ENCODE measurements around the gene BRCC3.
A peak's percentile ranks its signal among the peaks of the same experiment; 100 is the strongest.

The BRCC3 gene

DNA sequence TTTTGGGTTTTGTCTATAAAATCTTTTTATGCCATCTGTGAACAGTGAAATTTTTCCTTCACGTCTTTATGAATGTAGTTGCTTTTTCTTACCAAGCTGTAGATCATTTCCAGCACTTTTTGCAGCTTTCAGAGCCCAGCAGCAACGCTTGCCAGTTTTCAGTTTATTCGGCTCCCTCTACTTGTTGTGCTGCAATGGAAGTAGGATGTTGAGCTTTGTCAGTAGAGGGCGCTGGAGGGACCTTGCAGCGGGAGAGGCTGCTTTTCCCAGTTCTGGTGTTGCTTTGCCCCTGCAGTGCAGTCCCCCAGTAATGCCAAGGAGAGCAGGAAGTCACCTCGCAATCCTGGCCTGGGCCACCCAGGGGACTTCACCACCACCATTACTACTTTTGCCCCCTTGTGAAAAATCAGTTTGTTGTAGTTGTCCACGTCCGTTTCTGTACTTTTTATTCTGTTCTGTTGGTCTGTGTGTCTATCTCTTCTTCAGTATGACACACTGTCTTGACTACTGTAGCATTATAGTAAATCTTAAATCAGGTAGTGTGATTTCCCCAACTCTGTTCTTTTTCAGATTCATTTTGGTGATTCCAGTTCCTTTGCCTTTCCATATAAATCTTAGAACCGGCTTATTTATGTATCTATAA is 22.2 kb upstream of the BRCC3 start:
- DNase-seq (ENCODE audit: low read depth), result no peak
- peak; percentile 61 for TF ChIP-seq CTCF (IDR thresholded peaks at IDR 0.05; ENCODE audit: low read depth, low read length, missing control alignments)
- no peak overlapping the region for H3K4me3 ChIP-seq (ENCODE audit: low read depth, low read length)

DNA sequence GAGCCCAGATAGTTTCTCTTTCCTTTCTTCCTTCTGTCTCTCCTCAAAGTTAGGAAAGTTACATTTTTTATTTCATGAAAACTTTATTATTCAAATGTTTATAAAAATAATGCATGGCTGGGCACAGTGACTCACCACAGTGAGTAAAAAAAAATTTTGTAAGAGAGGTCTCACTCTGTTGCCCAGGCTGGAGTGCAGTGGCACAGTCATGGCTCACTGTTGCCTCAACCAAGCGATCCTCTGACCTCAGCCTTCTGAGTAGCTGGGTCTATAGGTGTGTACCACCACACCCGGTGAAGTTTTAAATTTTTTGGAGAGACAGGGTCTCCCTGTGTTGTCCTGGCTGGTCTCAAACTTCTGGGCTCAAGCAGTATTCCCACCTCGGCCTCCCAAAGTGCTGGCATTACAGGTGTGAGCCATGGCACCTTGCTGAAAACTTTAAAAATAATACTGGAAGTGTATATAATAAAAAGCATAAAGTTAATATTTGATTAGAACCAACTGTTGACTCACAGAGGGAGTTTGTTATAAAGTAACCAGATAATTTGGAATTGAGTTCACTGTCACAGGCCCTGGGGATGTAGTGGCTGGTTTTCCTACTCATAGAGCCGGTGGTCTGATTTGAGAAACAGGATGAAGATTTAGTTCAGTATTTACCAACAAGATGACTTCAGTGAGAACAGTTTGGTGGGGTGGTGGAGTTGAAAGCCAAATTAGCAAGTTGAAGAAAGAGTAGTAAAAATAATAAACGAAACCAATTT is 18.4 kb upstream of the BRCC3 start:
- DNase-seq (ENCODE audit: low read depth), result no peak
- TF ChIP-seq CTCF (IDR thresholded peaks at IDR 0.05; ENCODE audit: low read depth, low read length, missing control alignments), result no peak
- H3K4me3 ChIP-seq (ENCODE audit: low read depth, low read length), result no peak overlapping the region

GRCh38 chrX:155053656-155054055 is 17.7 kb upstream of the BRCC3 start:
- DNase-seq (ENCODE audit: low read depth), result no peak
- TF ChIP-seq CTCF (IDR thresholded peaks at IDR 0.05; ENCODE audit: low read depth, low read length, missing control alignments), result no peak
- no peak overlapping the region for H3K4me3 ChIP-seq (ENCODE audit: low read depth, low read length)

GRCh38 chrX:155054255-155054654 is 17.1 kb upstream of the BRCC3 start:
- DNase-seq (ENCODE audit: low read depth), result no peak
- H3K4me3 ChIP-seq (ENCODE audit: low read depth, low read length), result no peak overlapping the region
- no peak for TF ChIP-seq CTCF (IDR thresholded peaks at IDR 0.05; ENCODE audit: low read depth, low read length, missing control alignments)

DNA sequence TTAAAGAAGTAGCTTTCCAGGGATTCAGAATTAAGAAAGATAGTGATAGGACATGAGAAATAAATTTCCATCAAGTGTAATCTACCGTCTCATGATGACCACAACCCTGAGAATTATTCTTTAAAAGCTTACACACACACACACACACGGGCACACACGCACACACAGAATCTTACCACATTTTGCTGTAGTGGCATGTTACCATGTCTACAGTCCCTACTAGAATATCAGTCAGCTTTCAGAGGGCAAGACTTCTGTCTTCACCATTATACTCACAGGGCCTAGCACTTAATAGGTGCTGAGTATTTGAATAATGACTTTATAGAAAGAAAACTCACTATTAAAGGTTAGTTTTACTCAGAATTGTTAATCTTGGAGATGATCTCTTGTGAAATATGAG is 15.8 kb upstream of the BRCC3 start:
- no peak overlapping the region for H3K4me3 ChIP-seq (ENCODE audit: low read depth, low read length)
- no peak for TF ChIP-seq CTCF (IDR thresholded peaks at IDR 0.05; ENCODE audit: low read depth, low read length, missing control alignments)
- DNase-seq (ENCODE audit: low read depth), result no peak

GRCh38 chrX:155056471-155056870 is 14.8 kb upstream of the BRCC3 start:
- TF ChIP-seq CTCF (IDR thresholded peaks at IDR 0.05; ENCODE audit: low read depth, low read length, missing control alignments), result no peak
- no peak overlapping the region for H3K4me3 ChIP-seq (ENCODE audit: low read depth, low read length)
- DNase-seq (ENCODE audit: low read depth), result no peak

All from GM12864 (cell line).